ENCODE data around the gene BSN.

The BSN gene, protein sequence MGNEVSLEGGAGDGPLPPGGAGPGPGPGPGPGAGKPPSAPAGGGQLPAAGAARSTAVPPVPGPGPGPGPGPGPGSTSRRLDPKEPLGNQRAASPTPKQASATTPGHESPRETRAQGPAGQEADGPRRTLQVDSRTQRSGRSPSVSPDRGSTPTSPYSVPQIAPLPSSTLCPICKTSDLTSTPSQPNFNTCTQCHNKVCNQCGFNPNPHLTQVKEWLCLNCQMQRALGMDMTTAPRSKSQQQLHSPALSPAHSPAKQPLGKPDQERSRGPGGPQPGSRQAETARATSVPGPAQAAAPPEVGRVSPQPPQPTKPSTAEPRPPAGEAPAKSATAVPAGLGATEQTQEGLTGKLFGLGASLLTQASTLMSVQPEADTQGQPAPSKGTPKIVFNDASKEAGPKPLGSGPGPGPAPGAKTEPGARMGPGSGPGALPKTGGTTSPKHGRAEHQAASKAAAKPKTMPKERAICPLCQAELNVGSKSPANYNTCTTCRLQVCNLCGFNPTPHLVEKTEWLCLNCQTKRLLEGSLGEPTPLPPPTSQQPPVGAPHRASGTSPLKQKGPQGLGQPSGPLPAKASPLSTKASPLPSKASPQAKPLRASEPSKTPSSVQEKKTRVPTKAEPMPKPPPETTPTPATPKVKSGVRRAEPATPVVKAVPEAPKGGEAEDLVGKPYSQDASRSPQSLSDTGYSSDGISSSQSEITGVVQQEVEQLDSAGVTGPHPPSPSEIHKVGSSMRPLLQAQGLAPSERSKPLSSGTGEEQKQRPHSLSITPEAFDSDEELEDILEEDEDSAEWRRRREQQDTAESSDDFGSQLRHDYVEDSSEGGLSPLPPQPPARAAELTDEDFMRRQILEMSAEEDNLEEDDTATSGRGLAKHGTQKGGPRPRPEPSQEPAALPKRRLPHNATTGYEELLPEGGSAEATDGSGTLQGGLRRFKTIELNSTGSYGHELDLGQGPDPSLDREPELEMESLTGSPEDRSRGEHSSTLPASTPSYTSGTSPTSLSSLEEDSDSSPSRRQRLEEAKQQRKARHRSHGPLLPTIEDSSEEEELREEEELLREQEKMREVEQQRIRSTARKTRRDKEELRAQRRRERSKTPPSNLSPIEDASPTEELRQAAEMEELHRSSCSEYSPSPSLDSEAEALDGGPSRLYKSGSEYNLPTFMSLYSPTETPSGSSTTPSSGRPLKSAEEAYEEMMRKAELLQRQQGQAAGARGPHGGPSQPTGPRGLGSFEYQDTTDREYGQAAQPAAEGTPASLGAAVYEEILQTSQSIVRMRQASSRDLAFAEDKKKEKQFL (N-terminal part only)

DNA sequence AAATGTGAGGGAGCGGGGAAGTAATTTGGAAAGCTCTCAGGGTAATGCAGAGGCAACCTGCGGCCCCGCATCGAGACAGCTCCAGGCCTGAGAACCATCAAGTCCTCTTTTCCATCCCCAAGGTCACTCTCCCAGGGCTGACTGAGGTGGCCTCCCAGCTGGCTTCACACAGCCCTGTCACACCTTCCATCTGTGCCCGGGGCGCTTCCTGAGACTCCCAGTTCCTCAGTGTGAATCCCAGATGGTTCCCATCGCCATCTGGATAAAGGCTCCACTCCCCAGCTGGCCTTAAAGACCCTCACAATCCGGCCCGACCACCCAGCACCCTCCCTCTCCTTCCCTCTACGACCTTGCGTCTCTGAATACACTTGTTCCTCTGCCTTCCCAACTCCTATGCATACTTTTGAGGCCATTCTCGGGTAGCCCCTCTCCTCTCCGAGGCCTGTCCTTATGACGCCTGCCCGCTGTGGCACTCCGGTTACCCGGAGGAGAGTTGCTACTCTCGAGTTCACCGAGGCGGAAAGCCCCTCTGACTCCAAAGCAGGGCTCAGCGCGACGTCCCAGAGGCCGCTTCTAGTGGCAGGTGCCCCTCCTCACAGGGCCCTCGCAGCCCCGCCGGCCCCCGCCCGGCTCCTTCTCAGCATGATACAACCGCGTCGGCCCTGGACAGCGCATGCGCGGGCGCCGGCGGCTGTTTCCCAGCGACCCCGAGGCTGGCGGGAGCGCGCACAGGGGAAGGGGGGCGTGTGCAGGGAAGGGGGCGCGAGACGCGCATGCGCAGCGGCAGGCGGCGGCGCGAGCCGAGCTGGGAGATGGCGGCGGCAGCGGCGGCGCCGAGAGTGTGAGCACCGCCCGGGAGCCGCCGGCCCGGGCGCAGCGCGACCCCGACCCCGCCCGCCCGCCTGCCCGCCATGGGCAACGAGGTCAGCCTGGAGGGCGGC lies at the start of gene BSN:
Gene BSN, plus strand, starts transcription at position 786 of the 941 bp plus-strand sequence. Its CDS starts 126 bp downstream, at position 912.
- DNase-seq, result peak; percentile 88

GRCh38 chr3:49506906-49507305 lies 47.4 kb upstream of the BSN start:
- DNase-seq, result no peak

GRCh38 chr3:49509028-49509561 lies 45.2 kb upstream of the BSN start:
- DNase-seq, result no peak

DNA sequence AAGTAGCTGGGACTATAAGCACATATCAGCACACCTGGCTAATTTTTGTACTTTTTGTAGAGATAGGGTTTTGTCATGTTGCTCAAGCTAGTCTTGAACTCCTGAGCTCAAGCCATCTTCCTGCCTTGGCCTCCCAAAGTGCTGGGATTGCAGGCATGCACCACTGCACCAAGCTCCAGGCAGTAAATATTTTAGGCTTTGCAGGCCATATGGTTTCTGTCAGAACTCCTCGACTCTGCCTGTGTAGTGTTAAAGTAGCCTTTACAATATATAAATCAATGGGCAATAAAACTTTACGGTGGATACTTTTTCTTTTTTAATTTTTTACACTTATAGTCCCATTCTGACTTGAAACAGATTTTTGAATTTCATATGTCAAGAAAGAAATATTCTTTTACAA lies 42.6 kb upstream of the BSN start:
- no peak for DNase-seq

DNA sequence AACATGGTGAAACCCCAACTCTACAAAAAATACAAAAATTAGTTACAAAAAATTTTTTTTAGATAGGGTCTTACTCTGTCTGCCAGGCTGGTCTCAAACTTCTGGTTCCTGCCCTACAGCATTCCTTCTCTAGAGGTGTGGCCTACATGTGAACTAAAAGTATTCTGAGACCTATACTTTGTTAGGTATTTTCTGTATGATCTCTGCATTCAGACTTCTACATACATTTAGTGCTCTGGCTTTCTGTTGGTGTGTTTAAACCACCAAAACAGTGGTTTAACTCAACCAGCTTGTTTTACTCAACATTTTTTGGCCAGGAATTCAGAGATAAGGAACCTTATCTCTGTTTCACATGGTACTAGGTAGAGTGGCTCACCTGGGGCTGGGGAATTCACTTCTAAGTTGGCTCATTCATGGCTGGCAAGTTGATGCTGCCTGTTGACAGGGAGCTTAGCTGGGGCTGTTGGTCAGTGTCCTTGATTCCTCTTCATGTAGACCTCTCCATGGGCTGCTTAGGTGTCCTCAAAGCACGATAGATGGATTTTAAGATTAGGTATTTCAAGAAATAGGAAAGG lies 41.4 kb upstream of the BSN start:
- no peak for DNase-seq

- no peak for DNase-seq
These were observed 40.7 kb upstream of the BSN start for GRCh38 chr3:49513494-49514124.

DNA sequence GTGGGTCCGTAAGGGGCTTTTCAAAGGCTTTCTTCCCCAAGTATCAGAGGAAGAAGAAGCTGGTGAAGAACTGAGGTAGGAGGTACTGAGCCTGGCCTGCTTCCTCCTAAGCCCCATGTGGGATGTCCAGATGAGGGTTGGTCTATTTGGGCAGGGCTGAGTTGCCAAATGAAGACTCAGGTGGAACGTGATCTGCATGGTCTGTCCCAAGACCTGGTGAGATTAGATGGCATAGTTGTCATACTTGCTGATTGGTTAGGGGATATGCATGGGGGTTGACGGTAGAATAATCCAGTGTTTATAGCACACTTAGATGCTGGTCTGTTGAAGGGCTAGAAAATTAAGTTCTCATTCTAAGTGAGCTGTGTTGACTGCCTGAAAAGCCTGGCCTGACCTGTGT lies 36.3 kb upstream of the BSN start:
- DNase-seq, result no peak

- DNase-seq, result no peak
These were observed 35.8 kb upstream of the BSN start for GRCh38 chr3:49518441-49518840.

- no peak for DNase-seq
These were observed 35.0 kb upstream of the BSN start for GRCh38 chr3:49519296-49519695.

DNA sequence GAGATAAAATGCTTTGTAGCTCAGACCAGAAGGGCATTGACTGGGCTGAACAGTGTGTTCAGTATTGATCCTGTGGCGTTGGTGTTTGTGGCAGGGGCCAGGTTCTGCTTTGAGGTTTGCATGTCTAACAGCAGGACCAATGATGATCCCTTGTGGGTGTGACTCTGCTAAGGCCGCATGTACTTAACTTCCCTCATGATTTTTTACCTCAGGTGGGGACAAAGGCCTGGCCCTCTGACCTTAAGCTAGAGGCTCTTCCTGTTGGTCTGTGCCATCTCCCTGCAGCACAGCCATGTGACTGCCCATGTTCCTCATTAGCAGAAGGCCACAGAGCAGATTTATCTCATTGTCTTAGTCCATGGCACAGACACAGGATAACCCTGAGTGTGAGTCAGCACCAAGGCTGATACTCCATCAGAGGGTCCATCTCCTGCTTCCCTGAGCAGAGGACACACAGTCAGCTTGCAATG lies 34.3 kb upstream of the BSN start:
- DNase-seq, result no peak

DNA sequence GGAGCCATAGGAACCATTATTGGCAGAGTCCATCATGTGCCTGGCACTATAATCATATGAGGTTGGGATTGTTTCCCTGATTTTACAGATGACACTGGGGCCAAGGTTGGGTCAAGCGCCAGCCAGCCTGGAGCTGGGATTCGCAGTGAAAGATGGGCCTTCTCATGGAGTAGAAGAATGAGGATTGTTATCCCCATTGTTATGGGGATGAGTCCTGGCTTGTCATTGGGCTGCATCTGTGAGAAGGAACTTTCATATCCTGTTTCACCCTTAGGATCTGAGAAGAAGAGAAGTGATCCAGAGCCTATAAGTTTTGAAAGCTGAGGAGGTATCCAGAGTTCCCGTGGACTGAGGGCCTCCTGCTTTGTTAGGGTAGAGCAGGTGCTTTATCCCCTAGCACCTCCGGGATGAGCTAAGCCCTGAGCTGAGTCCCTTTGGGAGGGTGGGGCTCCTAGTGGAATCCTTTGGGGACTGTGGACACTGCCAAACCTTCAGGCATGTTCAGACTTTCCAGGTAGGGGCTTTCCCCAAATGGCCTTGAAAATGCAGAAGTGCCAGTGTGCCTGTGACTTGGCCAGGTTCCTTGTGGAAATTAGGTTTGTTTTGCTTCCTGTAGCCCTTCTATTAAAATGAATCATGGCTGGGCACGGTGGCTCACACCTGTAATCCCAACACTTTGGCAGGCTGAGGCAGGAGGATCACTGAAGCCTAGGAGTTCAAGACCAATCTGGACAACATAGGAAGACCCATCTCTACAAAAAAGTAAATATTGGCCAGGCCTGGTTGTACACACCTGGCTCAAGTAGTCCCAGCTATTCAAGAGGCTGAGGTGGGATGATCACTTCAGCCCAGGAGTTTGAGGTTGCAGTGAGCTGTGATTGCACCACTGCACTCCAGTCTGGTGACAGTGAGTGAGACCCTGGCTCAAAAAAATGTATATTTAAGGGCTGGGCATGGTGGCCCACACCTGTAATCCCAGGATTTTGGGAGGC lies 30.2 kb upstream of the BSN start:
- DNase-seq, result no peak

DNA sequence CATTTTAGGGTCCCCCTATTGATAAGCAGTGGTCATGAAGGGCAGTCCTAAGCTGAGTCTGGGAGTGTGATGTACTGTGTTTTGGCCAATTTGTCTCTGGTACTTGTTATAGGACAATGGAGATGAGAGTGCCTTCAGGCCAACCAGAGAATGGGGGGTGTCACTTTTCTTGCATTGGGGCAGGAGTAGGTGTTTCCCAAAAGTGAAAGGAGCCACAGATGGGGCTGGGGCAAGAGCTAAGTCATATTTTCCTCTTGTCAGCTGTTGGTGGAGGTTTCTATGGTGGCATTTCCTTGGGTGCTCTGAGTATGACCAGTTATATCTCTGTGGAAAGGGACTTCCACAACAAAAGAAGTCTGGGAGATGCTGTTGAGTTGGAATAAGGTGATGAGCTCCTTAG lies 24.7 kb upstream of the BSN start:
- no peak for DNase-seq

DNA sequence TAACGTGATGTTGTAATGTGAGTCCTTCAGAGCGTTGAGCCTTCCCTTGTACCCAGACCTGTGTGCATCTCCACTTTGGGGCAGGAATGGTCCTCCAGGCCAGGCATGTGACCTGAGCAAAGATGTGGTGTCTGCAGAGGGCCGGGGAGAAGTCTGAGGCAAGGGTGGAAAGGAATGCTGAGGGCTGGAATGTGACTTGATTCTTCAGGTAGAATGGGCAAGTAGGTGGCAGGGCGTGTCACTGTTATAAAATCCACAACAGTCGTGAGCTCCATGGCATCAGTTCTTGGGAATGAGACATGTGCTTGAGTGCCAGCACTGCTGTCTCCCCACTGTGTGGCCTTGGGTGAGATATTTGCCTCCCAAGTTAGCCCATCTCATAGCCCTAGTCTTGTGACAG lies 24.0 kb upstream of the BSN start:
- no peak for DNase-seq

DNA sequence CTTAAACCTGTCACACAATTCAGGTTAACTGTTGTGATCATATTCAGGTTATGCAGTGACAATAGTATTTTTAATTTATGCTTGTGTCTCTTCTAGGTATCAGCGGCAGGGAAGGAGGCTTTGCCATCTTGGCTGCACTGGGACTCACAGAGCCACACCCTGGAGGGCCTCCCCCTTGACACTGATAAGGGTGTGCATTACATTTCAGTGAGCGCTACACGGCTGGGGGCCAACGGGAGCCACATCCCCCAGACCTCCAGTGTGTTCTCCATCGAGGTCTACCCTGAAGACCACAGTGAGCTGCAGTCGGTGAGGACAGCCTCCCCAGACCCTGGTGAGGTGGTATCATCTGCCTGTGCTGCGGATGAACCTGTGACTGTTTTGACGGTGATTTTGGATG lies 23.6 kb upstream of the BSN start:
- no peak for DNase-seq

DNA sequence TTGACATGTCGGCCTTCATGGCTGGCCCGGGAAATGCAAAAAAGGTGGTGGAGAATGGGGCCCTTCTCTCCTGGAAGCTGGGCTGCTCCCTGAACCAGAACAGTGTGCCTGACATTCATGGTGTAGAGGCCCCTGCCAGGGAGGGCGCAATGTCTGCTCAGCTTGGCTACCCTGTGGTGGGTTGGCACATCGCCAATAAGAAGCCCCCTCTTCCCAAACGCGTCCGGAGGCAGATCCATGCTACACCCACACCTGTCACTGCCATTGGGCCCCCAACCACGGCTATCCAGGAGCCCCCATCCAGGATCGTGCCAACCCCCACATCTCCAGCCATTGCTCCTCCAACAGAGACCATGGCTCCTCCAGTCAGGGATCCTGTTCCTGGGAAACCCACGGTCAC lies 23.1 kb upstream of the BSN start:
- no peak for DNase-seq

DNA sequence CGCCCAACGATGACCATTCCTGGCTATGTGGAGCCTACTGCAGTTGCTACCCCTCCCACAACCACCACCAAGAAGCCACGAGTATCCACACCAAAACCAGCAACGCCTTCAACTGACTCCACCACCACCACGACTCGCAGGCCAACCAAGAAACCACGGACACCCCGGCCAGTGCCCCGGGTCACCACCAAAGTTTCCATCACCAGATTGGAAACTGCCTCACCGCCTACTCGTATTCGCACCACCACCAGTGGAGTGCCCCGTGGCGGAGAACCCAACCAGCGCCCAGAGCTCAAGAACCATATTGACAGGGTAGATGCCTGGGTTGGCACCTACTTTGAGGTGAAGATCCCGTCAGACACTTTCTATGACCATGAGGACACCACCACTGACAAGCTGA lies 22.6 kb upstream of the BSN start:
- no peak for DNase-seq

DNA sequence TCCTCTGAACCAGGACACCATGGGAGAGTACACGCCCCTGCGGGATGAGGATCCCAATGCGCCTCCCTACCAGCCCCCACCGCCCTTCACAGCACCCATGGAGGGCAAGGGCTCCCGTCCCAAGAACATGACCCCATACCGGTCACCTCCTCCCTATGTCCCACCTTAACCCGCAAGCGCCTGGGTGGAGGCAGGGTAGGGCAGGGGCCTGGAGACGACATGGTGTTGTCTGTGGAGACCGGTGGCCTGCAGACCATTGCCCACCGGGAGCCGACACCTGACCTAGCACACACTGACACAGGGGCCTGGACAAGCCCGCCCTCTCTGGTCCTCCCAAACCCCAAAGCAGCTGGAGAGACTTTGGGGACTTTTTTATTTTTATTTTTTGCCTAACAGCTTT lies 21.2 kb upstream of the BSN start:
- no peak for DNase-seq

- no peak for DNase-seq
These were observed 20.3 kb upstream of the BSN start for GRCh38 chr3:49533786-49534519.

All from activated naive CD4-positive, alpha-beta T cell treated with Interleukin-2 at 50 U/mL for 16 hours (primary cell).